NCI-H2227 treated with DMSO at 0.1 percent for 48 hours (cell line): ENCODE measurements around the gene IQGAP2.

Experiments used
- DNase-seq: peaks from one replicate; lab custom pipeline; 2025; lab: John Stamatoyannopoulos, UW

Gene IQGAP2

GRCh38 chr5:76755779-76756637 lies 352.9 kb downstream of the IQGAP2 start:
- DNase-seq, result no peak

GRCh38 chr5:76757049-76757448 lies 354.0 kb downstream of the IQGAP2 start:
- DNase-seq, result no peak
